Esophagus muscularis mucosa (tissue), 4 donors: Measurements from ENCODE around the gene SLC4A5. TPM values are rescaled to one million over a fixed set of nuclear protein-coding genes. Genes with fewer than 3 reads are reported as not detected.

Experiments used
- DNase-seq: peaks from one replicate; pipeline ENCODE4 v3.0.0-alpha.2; 2017; ENCODE audit errors: extremely low spot score
- H3K27ac ChIP-seq, 4 donors: fragments of 200-600 bp; sonication (generic); replicated peaks in 1 of 4; 1 replicate in 3 of 4; 2 replicates in 1 of 4; pipeline ENCODE4 v1.5.1; 2016 to 2019; ENCODE audit warnings: mild to moderate bottlenecking in 1 of 4
- H3K27me3 ChIP-seq, 4 donors: fragments of 200-600 bp; sonication (generic); one replicate each; pipeline versions ENCODE4 v1.5.1 to v1.6.0; 2016 to 2019
- H3K36me3 ChIP-seq, 4 donors: fragments of 200-600 bp; sonication (generic); one replicate each; pipeline ENCODE4 v1.5.1; 2016 to 2019
- H3K4me1 ChIP-seq, 4 donors: fragments of 200-600 bp; sonication (generic); one replicate each; pipeline ENCODE4 v1.5.1; 2016 to 2019
- H3K4me3 ChIP-seq, 4 donors: fragments of 200-600 bp; sonication (generic); 1 replicate in 2 of 4; 2 replicates in 2 of 4; pipeline ENCODE4 v1.5.1; 2016 to 2019; ENCODE audit warnings: mild to moderate bottlenecking in 4 of 4, moderate library complexity in 1 of 4
- H3K9me3 ChIP-seq, 4 donors: fragments of 200-600 bp; sonication (generic); 1 replicate in 3 of 4; 2 replicates in 1 of 4; pipeline ENCODE4 v1.5.1; 2016 to 2019
- EP300 ChIP-seq: sonication (generic); formaldehyde crosslinking; IDR thresholded peaks from one replicate; pipeline ENCODE4 v1.6.1; 2017; ENCODE audit warnings: antibody characterized with exemption
- POLR2A ChIP-seq: fragments of 450-650 bp; IDR thresholded peaks from one replicate; pipeline ENCODE4 v1.6.1; 2017; ENCODE audit warnings: antibody characterized with exemption, moderate library complexity, mild to moderate bottlenecking, low read depth
- POLR2AphosphoS5 ChIP-seq, 2 donors: sonication (generic); formaldehyde crosslinking; IDR thresholded peaks; one replicate each; pipeline ENCODE4 v1.6.1; 2017; ENCODE audit warnings: antibody characterized with exemption in 2 of 2
- WGBS: methylation state at CpG from one replicate; pipeline ENCODE4 v1.1.5; 2018; 5-methylcytosine and 5-hydroxymethylcytosine counted together
- intact Hi-C: fragments of 100-400 bp; cut with DNase I; formaldehyde crosslinking; loops from one replicate; pipeline ENCODE4 v1.15.1; 2023
- total RNA-seq, 4 donors: library from RNA; depleted of rRNA; stranded (reverse); fragments of >200 nt; gene quantifications; one replicate each; pipeline versions ENCODE4 v1.1.0 to v1.2.1, GENCODE V29; 2016
- TF ChIP-seq, protein P1 (sequence below), 3 experiments: fragments of 200-600 bp in 2 of 3; fragments of 450-650 bp in 1 of 3; sonication (generic) in 2 of 3; IDR thresholded peaks; one replicate each; pipeline ENCODE4 v1.5.1; 2017 to 2019; ENCODE audit warnings: antibody characterized with exemption in 3 of 3, mild to moderate bottlenecking in 2 of 3, moderate library complexity in 1 of 3

SLC4A5 gene
- total RNA-seq, 4 donors from 2014 or later = 0.50 to 1.8 (median 1.4) TPM

DNA sequence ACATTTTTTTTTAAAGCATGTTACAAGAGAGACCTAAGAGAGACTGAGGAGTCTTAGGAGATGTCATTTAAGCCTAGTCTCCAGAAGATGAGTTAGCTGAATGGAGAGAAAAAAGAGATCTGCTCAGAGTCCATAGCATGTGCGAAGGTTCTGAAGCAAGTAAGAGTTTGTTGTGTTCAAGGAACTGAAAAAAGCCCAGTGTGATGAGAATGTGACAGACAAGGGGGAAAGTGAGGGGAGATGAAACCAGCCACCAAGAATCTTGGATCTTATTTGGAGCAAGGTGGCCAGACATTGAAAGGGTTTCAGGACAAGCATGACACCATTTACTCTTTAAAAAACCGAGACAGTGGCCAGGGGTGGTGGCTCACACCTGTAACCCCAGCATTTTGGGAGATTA, 159.3 kb downstream of the SLC4A5 start:
- TF ChIP-seq POLR2AphosphoS5 (IDR thresholded peaks at IDR 0.05) (no peak), EP300 (no peak), POLR2A (no peak)
- TF ChIP-seq, protein P1, sequence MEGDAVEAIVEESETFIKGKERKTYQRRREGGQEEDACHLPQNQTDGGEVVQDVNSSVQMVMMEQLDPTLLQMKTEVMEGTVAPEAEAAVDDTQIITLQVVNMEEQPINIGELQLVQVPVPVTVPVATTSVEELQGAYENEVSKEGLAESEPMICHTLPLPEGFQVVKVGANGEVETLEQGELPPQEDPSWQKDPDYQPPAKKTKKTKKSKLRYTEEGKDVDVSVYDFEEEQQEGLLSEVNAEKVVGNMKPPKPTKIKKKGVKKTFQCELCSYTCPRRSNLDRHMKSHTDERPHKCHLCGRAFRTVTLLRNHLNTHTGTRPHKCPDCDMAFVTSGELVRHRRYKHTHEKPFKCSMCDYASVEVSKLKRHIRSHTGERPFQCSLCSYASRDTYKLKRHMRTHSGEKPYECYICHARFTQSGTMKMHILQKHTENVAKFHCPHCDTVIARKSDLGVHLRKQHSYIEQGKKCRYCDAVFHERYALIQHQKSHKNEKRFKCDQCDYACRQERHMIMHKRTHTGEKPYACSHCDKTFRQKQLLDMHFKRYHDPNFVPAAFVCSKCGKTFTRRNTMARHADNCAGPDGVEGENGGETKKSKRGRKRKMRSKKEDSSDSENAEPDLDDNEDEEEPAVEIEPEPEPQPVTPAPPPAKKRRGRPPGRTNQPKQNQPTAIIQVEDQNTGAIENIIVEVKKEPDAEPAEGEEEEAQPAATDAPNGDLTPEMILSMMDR (IDR thresholded peaks at IDR 0.05) = no peak
- Histone ChIP-seq H3K4me1 (peaks cover 5 to 15% (median 10%) of the 10 kb centered on the region in 4 donors), H3K27me3 (no peaks in the 10 kb centered on the region), H3K9me3 (no peaks in the 10 kb centered on the region), H3K4me3 (no peak overlapping the region), H3K36me3 (no peaks in the 10 kb centered on the region), H3K27ac (no peak overlapping the region)
- WGBS = 92% methylated on average over 2 of the region's 2 CpGs
- intact Hi-C loops = no loop called here
- no peak for DNase-seq

DNA sequence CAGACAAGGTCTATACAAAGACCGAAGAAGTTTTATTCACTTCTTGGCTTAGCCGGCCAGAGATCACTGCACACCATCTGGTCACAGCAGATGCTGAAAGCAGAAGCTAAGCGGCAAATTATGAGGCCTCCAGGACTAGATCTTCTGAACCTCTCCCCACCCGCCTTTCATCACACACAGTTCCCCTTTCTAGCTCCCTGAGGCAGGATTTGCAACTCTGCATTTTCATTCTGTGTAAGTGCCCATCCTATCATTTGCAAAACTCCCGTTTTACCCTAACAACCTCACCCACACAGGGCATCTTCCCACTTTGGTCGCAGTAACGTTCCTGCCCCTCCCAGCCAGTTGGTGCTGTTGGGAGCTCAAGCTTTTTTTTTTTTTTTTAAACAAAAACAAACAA, 161.5 kb downstream of the SLC4A5 start:
- intact Hi-C loops = no loop called here
- Histone ChIP-seq H3K36me3 (no peaks in the 10 kb centered on the region), H3K4me3 (no peak overlapping the region), H3K9me3 (no peaks in the 10 kb centered on the region), H3K4me1 (peaks cover 16 to 20% (median 17%) of the 10 kb centered on the region in 4 donors), H3K27me3 (no peaks in the 10 kb centered on the region), H3K27ac (peak overlapping the region in 1 of 4 donors; percentile 42)
- 52% methylated on average over 7 of the region's 7 CpGs for WGBS
- TF ChIP-seq, protein P1 (IDR thresholded peaks at IDR 0.05) = no peak
- no peak for TF ChIP-seq EP300
- no peak for TF ChIP-seq POLR2A
- TF ChIP-seq POLR2AphosphoS5 (IDR thresholded peaks at IDR 0.05) = no peak
- no peak for DNase-seq

DNA sequence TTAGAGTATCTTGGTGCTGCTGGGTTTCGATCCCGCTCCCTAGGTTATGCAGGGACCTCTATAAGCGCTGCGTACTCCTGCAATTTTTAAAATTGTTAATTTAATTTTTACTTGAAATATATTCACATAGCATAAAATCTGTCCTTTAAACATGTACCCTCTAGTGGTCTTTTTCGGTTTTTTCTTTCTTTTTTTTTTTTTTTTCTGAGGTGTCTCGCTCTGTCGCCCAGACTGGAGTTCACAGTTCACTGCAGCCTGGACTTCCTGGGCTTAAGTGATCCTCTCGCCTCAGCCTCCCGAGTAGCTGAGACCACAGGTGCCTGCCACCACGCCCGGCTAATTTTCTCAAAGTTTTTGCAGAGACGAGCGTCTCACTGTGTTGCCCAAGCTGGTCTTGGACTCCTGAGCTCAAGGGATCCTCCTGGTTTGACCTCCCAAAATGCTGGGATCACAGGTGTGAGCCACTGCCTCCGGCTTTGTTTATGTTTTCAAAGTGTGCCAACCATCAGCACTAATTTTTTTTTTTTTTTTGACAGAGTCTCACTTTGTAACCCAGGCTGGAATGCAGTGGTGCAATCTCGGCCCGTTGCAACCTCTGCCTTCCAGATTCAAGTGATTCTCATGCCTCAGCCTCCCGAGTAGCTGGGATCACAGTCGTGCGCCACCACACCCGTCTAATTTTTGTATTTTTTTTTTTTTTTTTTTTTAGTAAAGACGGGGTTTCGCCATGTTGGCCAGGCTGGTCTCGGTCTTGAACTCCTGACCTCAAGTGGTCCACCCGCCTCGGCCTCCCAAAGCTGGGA, 164.0 kb downstream of the SLC4A5 start:
- no peak for TF ChIP-seq EP300
- TF ChIP-seq, protein P1 (IDR thresholded peaks at IDR 0.05) = peak in 2 of 3 experiments; percentile 20 to 44
- intact Hi-C loops = no loop called here
- Histone ChIP-seq H3K4me1 (peaks cover 34 to 45% (median 42%) of the 10 kb centered on the region in 4 donors), H3K4me3 (peak overlapping the region; percentile 86 to 94 (median 89)), H3K36me3 (no peaks in the 10 kb centered on the region), H3K27ac (peak overlapping the region; percentile 93 to 98 (median 96)), H3K27me3 (no peaks in the 10 kb centered on the region), H3K9me3 (no peaks in the 10 kb centered on the region)
- WGBS = 51% methylated on average over 25 of the region's 25 CpGs
- DNase-seq = no peak

DNA sequence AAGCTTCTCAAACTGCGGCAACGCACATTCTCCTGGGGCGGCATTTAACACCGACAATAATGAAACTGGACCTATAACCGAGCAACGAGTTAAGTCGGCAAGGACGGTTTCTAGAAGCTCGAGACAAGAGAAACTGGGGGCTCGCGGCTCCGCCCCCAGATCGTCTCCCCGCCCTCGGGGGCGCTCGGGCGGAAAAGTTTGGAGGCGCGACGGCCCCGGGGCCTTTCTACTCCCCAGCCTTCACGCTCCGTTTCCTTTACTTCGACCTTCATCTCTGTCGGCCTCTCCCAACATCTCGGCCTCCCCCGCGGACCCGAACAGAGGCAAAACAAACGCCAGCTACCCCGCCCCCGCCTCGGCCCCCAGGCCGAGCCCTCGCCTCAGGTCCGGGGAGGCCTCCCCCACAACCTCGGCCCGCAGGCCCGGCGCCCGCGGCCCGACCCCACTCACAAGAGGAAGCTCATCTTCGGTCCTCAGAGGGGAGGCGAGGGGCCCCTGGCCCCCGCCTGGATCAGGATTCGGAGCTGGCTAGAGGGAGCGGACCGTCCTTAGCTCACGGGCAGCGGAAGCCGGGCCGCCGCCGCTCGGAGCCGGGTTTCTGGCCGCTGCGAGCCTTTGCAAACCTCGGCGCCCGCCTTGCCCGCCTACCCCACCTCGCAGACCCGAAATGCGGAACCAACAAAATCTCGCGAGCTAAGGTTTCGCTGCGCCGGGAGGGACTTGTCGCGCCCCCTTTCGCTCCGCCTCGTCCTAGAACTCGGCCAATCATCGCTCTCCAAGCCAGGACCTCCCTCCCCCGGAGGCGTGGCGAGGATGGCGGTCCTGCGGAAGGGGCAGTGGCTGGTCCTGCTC, 164.8 kb downstream of the SLC4A5 start, which contains the start of gene MOB1A:
TSS of gene MOB1A (minus strand) at position 669 of the 852 bp plus-strand sequence. CDS start at position 464, 205 bp downstream.
- no peaks in the 10 kb centered on the region for H3K36me3 ChIP-seq
- intact Hi-C loops = no loop called here
- H3K4me1 ChIP-seq = peaks cover 34 to 50% (median 47%) of the 10 kb centered on the region in 4 donors
- peak; percentile 99 for DNase-seq
- H3K27ac ChIP-seq = peak within 1 kb of the TSS; percentile 93 to 98 (median 96)
- no peaks in the 10 kb centered on the region for H3K27me3 ChIP-seq
- peak; percentile 94 to 96 for TF ChIP-seq POLR2AphosphoS5 (IDR thresholded peaks at IDR 0.05)
- TF ChIP-seq, protein P1 (IDR thresholded peaks at IDR 0.05) = no peak
- TF ChIP-seq EP300 = no peak
- peak; percentile 66 for TF ChIP-seq POLR2A
- no peaks in the 10 kb centered on the region for H3K9me3 ChIP-seq
- H3K4me3 ChIP-seq = peak within 1 kb of the TSS; percentile 86 to 94 (median 89)
- WGBS = under 1% methylated on average over 39 of the region's 84 CpGs
